Measurements from ENCODE around the gene EYA2. TPM values are rescaled to one million over a fixed set of nuclear protein-coding genes. Genes with fewer than 3 reads are reported as not detected.

The EYA2 gene
- total and polyA plus RNA-seq, 2 donors (not counting 1 experiment from before 2014, with no cell fraction given), result 1.1 to 2.8 TPM

DNA sequence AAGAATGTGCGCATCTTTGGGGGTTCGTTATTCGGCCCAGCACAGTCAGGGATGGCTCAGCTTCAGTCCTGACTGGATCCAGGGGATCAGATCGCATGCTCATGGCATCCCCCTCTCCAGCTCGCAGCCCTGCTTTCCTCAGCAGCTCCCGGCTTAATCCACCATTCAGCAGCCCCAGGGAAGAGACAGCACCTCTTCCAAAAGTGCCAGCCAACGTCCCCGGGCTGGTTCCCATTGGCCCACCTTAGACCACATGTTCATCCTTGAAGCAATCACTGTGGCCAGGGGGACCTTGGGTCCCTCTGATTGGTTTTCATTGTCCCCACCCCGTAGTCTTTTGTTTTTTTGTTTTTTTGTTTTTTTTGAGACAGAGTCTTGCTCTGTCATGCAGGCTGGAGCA, 273.2 kb downstream of the EYA2 start:
- Mint-ChIP-seq H3K27ac (no peak overlapping the region), H3K4me3 (no peak overlapping the region), H3K9me3 (ENCODE audit: insufficient read depth) (no peaks in the 10 kb centered on the region), H3K4me1 (no peaks in the 10 kb centered on the region), H3K27me3 (peaks cover 24% of the 10 kb centered on the region)
- ChIA-PET POLR2A (no interaction called here), CTCF (no interaction called here)
- intact Hi-C loops (cut with micrococcal nuclease), result no loop called here
- Histone ChIP-seq H3K79me2 (ENCODE audit: control insufficient read depth, insufficient read depth, low read length) (no peaks in the 10 kb centered on the region), H3K4me3 (ENCODE audit: control extremely low read depth in 1 of 5, extremely low read depth in 1 of 5, insufficient read depth in 1 of 5, low read depth in 2 of 5, low read length in 4 of 5) (no peak overlapping the region), H3K27ac (ENCODE audit: low read length in 2 of 2) (no peak overlapping the region), H3K9me3 (ENCODE audit: control extremely low read depth in 1 of 3, control insufficient read depth in 2 of 3, insufficient read depth in 1 of 3, low read length in 2 of 3) (peaks cover 0 to 11% (median 0%) of the 10 kb centered on the region in 3 donors), H3K4me1 (ENCODE audit: control insufficient read depth in 2 of 2, insufficient read depth in 2 of 2, low read length in 2 of 2) (no peaks in the 10 kb centered on the region), H3K4me2 (replicated peaks; ENCODE audit: low read depth, low read length, poor library complexity, severe bottlenecking) (no peak overlapping the region), H2AFZ (ENCODE audit: insufficient read depth, low read depth, low read length, poor library complexity, severe bottlenecking) (no peak overlapping the region), H3K9ac (ENCODE audit: low read length) (no peak overlapping the region), H3K27me3 (replicated peaks in 1 of 4; ENCODE audit: control extremely low read depth in 1 of 4, control insufficient read depth in 3 of 4, insufficient read depth in 4 of 4, low read length in 3 of 4) (peaks cover 0 to 10% (median 2%) of the 10 kb centered on the region in 4 experiments), H4K20me1 (ENCODE audit: control insufficient read depth, insufficient read depth, low read length, poor library complexity, severe bottlenecking) (no peaks in the 10 kb centered on the region), H3K36me3 (replicated peaks in 1 of 2; ENCODE audit: control extremely low read depth in 1 of 2, control insufficient read depth in 1 of 2, extremely low read depth in 1 of 2, insufficient read depth in 2 of 2, low read length in 1 of 2) (no peaks in the 10 kb centered on the region)
- DNase-seq (no peak), ATAC-seq (ENCODE audit: low read depth) (no peak)
- 92% methylated on average over 9 of the region's 9 CpGs for WGBS (ENCODE audit: insufficient coverage)
- TF ChIP-seq CTCF (IDR thresholded peaks at IDR 0.05), result no peak
- TF ChIP-seq EZH2 (IDR thresholded peaks at IDR 0.05; ENCODE audit: borderline replicate concordance, insufficient read depth, low read depth, low read length, poor library complexity, severe bottlenecking), result no peak

DNA sequence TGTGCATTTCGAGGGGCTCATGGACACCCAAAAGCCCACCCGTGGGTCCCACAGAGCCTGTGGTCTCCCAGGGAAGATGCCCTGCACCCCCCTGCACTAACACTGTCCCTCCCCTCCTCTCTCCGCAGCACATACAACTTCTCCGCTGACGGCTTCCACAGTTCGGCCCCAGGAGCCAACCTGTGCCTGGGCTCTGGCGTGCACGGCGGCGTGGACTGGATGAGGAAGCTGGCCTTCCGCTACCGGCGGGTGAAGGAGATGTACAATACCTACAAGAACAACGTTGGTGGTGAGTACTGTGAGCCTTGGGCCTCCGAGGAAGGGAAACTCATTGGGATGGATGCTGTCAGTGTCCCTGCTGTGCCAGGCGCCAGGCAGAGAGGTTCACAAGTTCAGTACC, 277.9 kb downstream of the EYA2 start:
- Histone ChIP-seq H3K27me3 (replicated peaks in 1 of 4; ENCODE audit: control extremely low read depth in 1 of 4, control insufficient read depth in 3 of 4, insufficient read depth in 4 of 4, low read length in 3 of 4) (peaks cover 0 to 10% (median 4%) of the 10 kb centered on the region in 4 experiments), H3K27ac (ENCODE audit: low read length in 2 of 2) (no peak overlapping the region), H3K4me1 (ENCODE audit: control insufficient read depth in 2 of 2, insufficient read depth in 2 of 2, low read length in 2 of 2) (no peaks in the 10 kb centered on the region), H3K9me3 (ENCODE audit: control extremely low read depth in 1 of 3, control insufficient read depth in 2 of 3, insufficient read depth in 1 of 3, low read length in 2 of 3) (no peaks in the 10 kb centered on the region), H3K79me2 (ENCODE audit: control insufficient read depth, insufficient read depth, low read length) (no peaks in the 10 kb centered on the region), H2AFZ (ENCODE audit: insufficient read depth, low read depth, low read length, poor library complexity, severe bottlenecking) (no peak overlapping the region), H4K20me1 (ENCODE audit: control insufficient read depth, insufficient read depth, low read length, poor library complexity, severe bottlenecking) (no peaks in the 10 kb centered on the region), H3K4me3 (ENCODE audit: control extremely low read depth in 1 of 5, extremely low read depth in 1 of 5, insufficient read depth in 1 of 5, low read depth in 2 of 5, low read length in 4 of 5) (no peak overlapping the region), H3K36me3 (replicated peaks in 1 of 2; ENCODE audit: control extremely low read depth in 1 of 2, control insufficient read depth in 1 of 2, extremely low read depth in 1 of 2, insufficient read depth in 2 of 2, low read length in 1 of 2) (no peaks in the 10 kb centered on the region), H3K4me2 (replicated peaks; ENCODE audit: low read depth, low read length, poor library complexity, severe bottlenecking) (no peak overlapping the region), H3K9ac (ENCODE audit: low read length) (no peak overlapping the region)
- no peaks in the 10 kb centered on the region for H3K9me3 Mint-ChIP-seq (ENCODE audit: insufficient read depth)
- peaks cover 25% of the 10 kb centered on the region for H3K27me3 Mint-ChIP-seq
- no peak overlapping the region for H3K27ac Mint-ChIP-seq
- 89% methylated on average over 15 of the region's 16 CpGs for WGBS (ENCODE audit: insufficient coverage)
- no peaks in the 10 kb centered on the region for H3K4me1 Mint-ChIP-seq
- no peak overlapping the region for H3K4me3 Mint-ChIP-seq
- CTCF ChIA-PET, result no interaction called here
- intact Hi-C loops (cut with micrococcal nuclease), result no loop called here
- DNase-seq, result no peak
- no peak for TF ChIP-seq EZH2 (IDR thresholded peaks at IDR 0.05; ENCODE audit: borderline replicate concordance, insufficient read depth, low read depth, low read length, poor library complexity, severe bottlenecking)
- TF ChIP-seq CTCF (IDR thresholded peaks at IDR 0.05), result no peak
- no peak for ATAC-seq (ENCODE audit: low read depth)
- POLR2A ChIA-PET, result no interaction called here

Data from B cell (primary cell).